Sigmoid colon (tissue), 7 donors: ENCODE data around the gene TNIK. TPM values are rescaled to one million over a fixed set of nuclear protein-coding genes. Genes with fewer than 3 reads are reported as not detected.

ENCODE experiments used
- DNase-seq: peaks from one replicate; pipeline ENCODE4 v3.0.0-alpha.2; 2019
- H3K27ac ChIP-seq, 4 donors: fragments of 200-600 bp; sonication (generic); one replicate each; pipeline ENCODE4 v1.5.1; 2016 to 2019; ENCODE audit warnings: mild to moderate bottlenecking in 1 of 4
- H3K27me3 ChIP-seq, 3 donors: fragments of 200-600 bp; sonication (generic); one replicate each; pipeline ENCODE4 v1.5.1; 2019; ENCODE audit warnings: mild to moderate bottlenecking in 1 of 3
- H3K36me3 ChIP-seq, 4 donors: fragments of 200-600 bp; sonication (generic); one replicate each; pipeline ENCODE4 v1.5.1; 2016 to 2019
- H3K4me1 ChIP-seq, 4 donors: fragments of 200-600 bp; sonication (generic); one replicate each; pipeline ENCODE4 v1.5.1; 2017 to 2019
- H3K4me3 ChIP-seq, 4 donors: fragments of 200-600 bp; sonication (generic); one replicate each; pipeline ENCODE4 v1.5.1; 2017 to 2019; ENCODE audit warnings: mild to moderate bottlenecking in 2 of 4, moderate library complexity in 1 of 4
- H3K9me3 ChIP-seq, 4 donors: fragments of 200-600 bp in 3 of 4; sonication (generic) in 3 of 4; one replicate each; pipeline versions ENCODE4 v1.5.1 to v1.6.1; 2013 to 2019
- EP300 ChIP-seq, 4 donors: sonication (generic); formaldehyde crosslinking; IDR thresholded peaks; one replicate each; pipeline ENCODE4 v1.6.1; 2017; ENCODE audit warnings: antibody characterized with exemption in 4 of 4
- POLR2A ChIP-seq, 2 donors: fragments of 450-650 bp; IDR thresholded peaks; one replicate each; pipeline ENCODE4 v1.6.1; 2016; ENCODE audit warnings: antibody characterized with exemption in 2 of 2, mild to moderate bottlenecking in 2 of 2, moderate library complexity in 2 of 2
- POLR2AphosphoS5 ChIP-seq, 4 donors: sonication (generic); formaldehyde crosslinking; IDR thresholded peaks; one replicate each; pipeline ENCODE4 v1.6.1; 2017; ENCODE audit warnings: antibody characterized with exemption in 4 of 4
- WGBS, 2 donors: extraction: QIAGEN DNeasy Blood & Tissue Kit; methylation state at CpG; one replicate each; pipeline ENCODE4 v1.1.7; 2013; 5-methylcytosine and 5-hydroxymethylcytosine counted together
- intact Hi-C: fragments of 100-400 bp; cut with DNase I; formaldehyde crosslinking; loops from one replicate; pipeline ENCODE4 v1.15.1; 2023
- polyA plus RNA-seq, 3 donors: library from polyadenylated mRNA; stranded (reverse); fragments of 200-250 nt; gene quantifications; one replicate each; pipeline ENCODE4 v1.2.3, GENCODE V29; 2013
- total RNA-seq, 4 donors: library from RNA; depleted of rRNA; stranded (reverse); fragments of >200 nt; gene quantifications; one replicate each; pipeline ENCODE4 v1.1.0, GENCODE V29; 2016
- TF ChIP-seq, protein P1 (sequence below), 4 experiments: fragments of 450-650 bp in 3 of 4; fragments of 200-600 bp in 1 of 4; IDR thresholded peaks; one replicate each; pipeline ENCODE4 v1.5.1; 2016 to 2019; ENCODE audit warnings: antibody characterized with exemption in 4 of 4, mild to moderate bottlenecking in 3 of 4, moderate library complexity in 2 of 4
- donor health status: healthy with polysubstance abuse.
- donor health status: Bipolar disorder and iron deficiency.
- donor health status: healthy.

The TNIK gene
- total and polyA plus RNA-seq, 7 donors, result 5.4 to 21.3 (median 9.2) TPM

DNA sequence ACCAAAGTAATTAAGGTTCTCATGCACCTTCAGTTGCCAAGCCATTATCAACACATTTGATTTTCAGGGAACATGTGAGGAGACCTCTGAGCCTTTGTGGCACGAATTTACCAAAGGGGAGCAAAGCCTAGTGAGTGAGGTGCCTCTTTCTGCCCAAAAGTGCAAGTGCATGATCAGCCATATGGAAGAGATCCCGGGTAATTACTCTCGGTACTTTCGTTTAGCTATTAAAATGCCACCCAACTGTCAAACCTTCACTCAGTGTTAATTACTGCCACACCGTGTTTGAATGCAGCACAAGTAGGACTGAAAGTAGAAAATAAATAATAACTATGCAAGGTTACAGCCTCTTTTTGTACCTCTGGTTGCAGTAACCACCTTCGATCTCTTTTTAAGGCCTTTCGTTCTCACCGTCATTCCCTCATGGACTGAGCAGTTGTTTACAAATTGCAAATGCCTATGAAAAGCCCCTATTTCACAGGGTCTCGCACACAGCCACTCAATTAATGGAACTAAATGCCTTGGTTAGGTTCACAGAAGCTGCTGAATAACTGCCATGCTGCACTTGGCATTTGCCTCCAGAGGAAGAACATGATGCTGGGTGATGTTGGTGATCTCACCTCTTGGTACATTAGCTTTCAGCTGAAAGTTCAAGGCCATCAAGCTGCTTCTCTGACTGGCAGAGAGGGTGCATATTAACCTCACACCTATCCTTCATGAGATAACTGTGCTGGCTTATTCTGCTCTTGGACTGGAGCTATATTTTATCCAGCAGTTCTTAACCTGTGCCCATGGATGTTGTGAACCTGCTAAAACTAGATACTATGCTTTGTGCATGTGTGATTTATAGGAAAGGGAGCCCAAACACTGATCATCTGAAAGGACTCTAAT, 69.9 kb downstream of the TNIK start:
- no peak for DNase-seq
- TF ChIP-seq POLR2A (IDR thresholded peaks at IDR 0.05) (no peak), POLR2AphosphoS5 (IDR thresholded peaks at IDR 0.05) (no peak), EP300 (IDR thresholded peaks at IDR 0.05) (no peak)
- TF ChIP-seq, protein P1, sequence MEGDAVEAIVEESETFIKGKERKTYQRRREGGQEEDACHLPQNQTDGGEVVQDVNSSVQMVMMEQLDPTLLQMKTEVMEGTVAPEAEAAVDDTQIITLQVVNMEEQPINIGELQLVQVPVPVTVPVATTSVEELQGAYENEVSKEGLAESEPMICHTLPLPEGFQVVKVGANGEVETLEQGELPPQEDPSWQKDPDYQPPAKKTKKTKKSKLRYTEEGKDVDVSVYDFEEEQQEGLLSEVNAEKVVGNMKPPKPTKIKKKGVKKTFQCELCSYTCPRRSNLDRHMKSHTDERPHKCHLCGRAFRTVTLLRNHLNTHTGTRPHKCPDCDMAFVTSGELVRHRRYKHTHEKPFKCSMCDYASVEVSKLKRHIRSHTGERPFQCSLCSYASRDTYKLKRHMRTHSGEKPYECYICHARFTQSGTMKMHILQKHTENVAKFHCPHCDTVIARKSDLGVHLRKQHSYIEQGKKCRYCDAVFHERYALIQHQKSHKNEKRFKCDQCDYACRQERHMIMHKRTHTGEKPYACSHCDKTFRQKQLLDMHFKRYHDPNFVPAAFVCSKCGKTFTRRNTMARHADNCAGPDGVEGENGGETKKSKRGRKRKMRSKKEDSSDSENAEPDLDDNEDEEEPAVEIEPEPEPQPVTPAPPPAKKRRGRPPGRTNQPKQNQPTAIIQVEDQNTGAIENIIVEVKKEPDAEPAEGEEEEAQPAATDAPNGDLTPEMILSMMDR (IDR thresholded peaks at IDR 0.05), result no peak
- intact Hi-C loops, result no loop called here
- WGBS, 2 donors, result 92 to 94% methylated on average over 9 of the region's 9 CpGs
- H3K4me1 ChIP-seq, result peaks cover 0 to 6% (median 3%) of the 10 kb centered on the region in 4 donors
- H3K27ac ChIP-seq, result no peak overlapping the region
- no peaks in the 10 kb centered on the region for H3K27me3 ChIP-seq
- H3K9me3 ChIP-seq, result no peaks in the 10 kb centered on the region
- H3K4me3 ChIP-seq, result no peak overlapping the region
- H3K36me3 ChIP-seq, result no peaks in the 10 kb centered on the region

DNA sequence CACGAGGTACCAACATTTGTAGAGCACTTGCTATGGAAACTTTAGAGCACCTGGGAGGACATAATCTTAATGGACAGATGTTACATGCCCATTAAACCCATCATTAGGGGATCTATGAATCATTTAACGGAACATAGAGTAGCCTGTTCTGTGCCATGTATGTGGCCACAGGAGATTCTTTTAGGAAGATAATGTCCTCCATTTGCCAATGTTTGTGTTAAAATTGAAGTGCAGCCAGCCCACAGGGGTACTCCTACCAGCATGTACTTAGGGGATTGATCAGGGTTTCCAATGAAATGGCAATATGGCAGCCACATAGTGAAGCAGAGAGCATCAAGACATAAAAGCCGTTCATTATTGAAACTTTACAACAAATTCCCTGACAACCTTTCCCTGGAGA, 70.7 kb downstream of the TNIK start:
- WGBS, 2 donors, result 78 to 81% methylated on average over 3 of the region's 3 CpGs
- Histone ChIP-seq H3K4me3 (no peak overlapping the region), H3K27ac (no peak overlapping the region), H3K9me3 (no peaks in the 10 kb centered on the region), H3K27me3 (no peaks in the 10 kb centered on the region), H3K4me1 (peaks cover 0 to 13% (median 9%) of the 10 kb centered on the region in 4 donors), H3K36me3 (no peaks in the 10 kb centered on the region)
- no peak for DNase-seq
- TF ChIP-seq POLR2AphosphoS5 (IDR thresholded peaks at IDR 0.05) (no peak), EP300 (IDR thresholded peaks at IDR 0.05) (no peak), POLR2A (IDR thresholded peaks at IDR 0.05) (no peak)
- TF ChIP-seq, protein P1 (IDR thresholded peaks at IDR 0.05), result no peak
- intact Hi-C loops, result no loop called here

DNA sequence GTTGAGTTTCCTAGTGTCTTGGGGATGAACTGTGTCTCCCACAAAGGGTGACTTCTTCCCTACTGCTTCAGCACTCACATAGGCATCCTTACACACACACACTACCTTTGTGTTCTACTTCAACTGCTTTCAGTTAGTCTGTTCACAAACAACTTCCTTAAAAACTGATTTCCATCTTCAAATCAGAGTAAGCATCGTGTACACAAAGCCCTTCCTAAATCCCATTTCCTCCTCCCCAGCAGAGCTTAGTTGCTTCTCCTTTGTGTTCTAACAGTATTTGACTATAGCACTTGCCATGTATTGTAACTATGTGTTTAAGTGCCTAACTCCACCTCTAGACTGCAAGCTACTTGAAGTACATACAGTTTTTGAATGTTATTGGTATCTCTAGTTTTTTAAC, 71.7 kb downstream of the TNIK start:
- TF ChIP-seq EP300 (IDR thresholded peaks at IDR 0.05) (no peak), POLR2A (IDR thresholded peaks at IDR 0.05) (no peak)
- TF ChIP-seq, protein P1 (IDR thresholded peaks at IDR 0.05), result no peak
- Histone ChIP-seq H3K27me3 (no peaks in the 10 kb centered on the region), H3K4me3 (no peak overlapping the region), H3K4me1 (peaks cover 0 to 23% (median 19%) of the 10 kb centered on the region in 4 donors), H3K9me3 (no peaks in the 10 kb centered on the region), H3K27ac (no peak overlapping the region), H3K36me3 (no peaks in the 10 kb centered on the region)
- WGBS, 2 donors, result 35 to 62% methylated on average over 1 of the region's 1 CpG
- intact Hi-C loops, result no loop called here
- DNase-seq, result no peak

DNA sequence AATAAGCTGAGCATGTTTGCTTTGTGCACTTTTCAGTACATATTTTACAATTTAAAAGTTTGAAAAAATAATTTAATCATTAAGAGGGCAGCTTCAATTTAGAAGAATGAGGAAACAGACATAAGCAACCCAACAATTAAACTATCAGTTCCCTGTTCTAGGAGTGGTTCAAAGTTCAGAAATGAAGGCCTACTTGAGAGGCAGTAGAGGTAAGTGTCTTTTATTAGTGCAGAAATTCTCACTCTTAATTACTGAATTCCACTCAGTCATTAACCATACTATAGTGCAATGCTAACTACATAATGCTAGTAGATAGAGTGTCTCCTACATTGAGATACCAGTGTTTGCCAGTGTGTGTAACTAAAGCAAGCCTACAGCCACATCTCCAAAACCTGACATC, 73.1 kb downstream of the TNIK start:
- TF ChIP-seq POLR2A (IDR thresholded peaks at IDR 0.05) (no peak), EP300 (IDR thresholded peaks at IDR 0.05) (no peak), POLR2AphosphoS5 (IDR thresholded peaks at IDR 0.05) (no peak)
- TF ChIP-seq, protein P1 (IDR thresholded peaks at IDR 0.05), result no peak
- no peaks in the 10 kb centered on the region for H3K27me3 ChIP-seq
- no peaks in the 10 kb centered on the region for H3K36me3 ChIP-seq
- H3K27ac ChIP-seq, result no peak overlapping the region
- H3K4me1 ChIP-seq, result peaks cover 0 to 26% (median 25%) of the 10 kb centered on the region in 4 donors
- DNase-seq, result no peak
- intact Hi-C loops, result no loop called here
- no peaks in the 10 kb centered on the region for H3K9me3 ChIP-seq
- H3K4me3 ChIP-seq, result no peak overlapping the region
